Retina (tissue), 1 donor: ENCODE data around the gene MMAA.
"Not testable (repeated sequence)": the region's sequence is repeated elsewhere in the genome, so short reads cannot be mapped to it uniquely, and the experiment has no call there.

Experiments
- DNase-seq: peaks from one replicate; pipeline ENCODE4 v3.0.0-alpha.2; 2016

MMAA gene

DNA sequence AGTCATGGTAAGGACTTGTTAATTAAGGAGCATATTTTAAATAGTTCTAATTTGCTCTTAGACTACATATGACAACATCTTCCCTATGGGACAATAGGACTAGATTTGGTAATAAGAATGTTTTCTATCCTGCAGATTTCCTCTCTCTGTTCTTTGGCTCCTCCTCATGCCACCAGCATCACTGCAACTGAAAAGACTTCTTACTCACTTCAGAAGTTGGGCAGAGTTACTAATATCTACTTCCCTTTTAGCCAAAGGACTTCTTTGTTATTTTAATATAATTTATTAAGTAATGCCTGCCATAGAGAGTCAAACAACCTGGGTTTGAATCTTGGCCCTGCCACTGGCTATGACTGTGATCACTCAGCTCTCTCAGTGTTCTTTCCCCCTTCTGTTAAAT lies 16.4 kb downstream of the MMAA start:
- DNase-seq, result no peak

DNA sequence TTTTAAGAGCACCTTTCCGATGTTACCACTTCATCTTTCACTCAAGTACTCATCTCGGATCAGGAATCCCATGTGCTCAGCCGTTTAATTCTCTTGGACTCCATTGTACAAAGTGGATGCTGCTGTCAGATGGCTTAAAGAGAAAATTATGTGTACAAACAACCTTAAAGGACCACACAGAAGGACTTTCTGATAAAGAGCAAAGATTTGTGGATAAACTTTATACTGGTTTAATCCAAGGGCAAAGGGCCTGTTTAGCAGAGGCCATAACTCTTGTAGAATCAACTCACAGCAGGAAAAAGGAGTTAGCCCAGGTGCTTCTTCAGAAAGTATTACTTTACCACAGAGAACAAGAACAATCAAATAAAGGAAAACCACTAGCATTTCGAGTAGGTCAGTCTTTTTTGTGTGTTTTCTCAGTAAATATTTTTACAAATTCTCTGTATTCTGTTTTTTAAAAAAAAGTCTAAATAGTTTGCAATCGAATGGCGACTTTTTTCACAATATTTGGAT lies 20.1 kb downstream of the MMAA start:
- no peak for DNase-seq

DNA sequence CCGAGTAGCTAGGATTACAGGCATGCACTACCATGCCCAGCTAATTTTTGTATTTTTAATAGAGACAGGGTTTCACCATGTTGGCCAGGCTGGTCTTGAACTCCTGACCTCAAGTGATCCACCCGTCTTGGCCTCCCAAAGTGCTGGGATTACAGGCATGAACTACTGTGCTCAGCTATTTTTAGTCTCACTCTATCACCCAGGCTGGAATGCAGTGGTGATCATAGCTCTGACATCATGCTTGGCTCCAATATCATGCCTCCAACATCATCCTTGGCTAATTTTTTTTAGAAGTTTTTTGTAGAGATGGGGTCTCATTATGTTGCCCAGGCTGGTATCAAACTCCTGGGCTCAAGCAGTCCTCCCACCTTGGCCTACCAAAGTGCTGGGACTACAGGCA lies 21.1 kb downstream of the MMAA start:
- DNase-seq, result not testable (repeated sequence)

DNA sequence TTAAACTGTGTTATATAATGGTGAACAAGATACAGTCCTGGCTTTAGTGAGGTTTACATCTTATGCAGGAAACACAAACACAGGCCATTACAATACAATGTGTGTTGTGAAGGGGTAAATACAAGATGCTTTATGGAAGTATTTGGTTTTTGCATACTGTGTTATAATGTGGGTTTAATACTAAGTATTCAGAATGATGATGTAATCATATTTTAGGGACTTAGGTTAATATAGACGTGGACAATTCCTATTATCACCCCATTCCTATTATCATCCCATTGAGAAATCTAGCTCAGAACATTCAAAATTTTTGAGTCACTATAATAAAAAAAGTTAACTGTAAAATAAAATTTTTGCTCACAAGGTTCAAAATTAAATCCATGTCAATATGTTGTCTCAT lies 24.1 kb downstream of the MMAA start:
- no peak for DNase-seq

DNA sequence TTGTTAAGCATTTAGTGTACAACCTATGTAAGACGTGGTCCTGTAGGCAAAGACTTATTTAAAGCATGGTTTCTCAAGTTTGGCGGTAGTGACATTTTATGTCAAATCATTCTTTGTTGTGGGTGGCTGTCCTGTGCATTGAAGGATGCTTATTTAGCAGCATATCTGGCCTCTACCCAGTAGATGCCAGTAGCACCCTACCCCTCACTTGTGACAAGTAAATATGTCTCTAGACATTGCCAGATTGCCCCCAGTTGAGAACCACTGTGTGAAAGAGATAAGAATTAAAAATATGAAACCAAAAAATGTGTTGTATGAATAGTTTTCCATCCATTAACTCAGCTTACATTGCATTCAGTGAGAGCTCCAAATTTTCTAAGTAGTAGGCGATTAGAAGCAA lies 25.5 kb downstream of the MMAA start:
- DNase-seq, result no peak

DNA sequence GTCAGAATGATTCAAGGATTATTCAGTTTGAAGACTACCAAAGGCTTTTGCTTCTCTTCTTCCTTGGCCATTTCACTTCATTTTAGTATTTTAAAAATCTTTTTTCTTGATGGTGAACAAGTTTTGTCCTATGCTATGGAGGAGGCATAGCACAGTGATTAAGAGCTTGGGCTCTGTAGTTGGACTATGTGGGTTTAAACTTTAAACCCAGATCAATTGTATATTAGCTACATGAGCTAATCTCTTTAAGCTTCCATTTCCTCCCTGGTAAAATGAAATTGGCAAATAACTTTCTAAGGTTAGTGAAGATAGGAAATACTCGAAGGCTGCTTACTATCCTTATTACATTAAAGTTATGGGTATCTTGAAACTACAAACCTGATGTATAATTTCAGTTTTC lies 37.0 kb downstream of the MMAA start:
- DNase-seq, result no peak

DNA sequence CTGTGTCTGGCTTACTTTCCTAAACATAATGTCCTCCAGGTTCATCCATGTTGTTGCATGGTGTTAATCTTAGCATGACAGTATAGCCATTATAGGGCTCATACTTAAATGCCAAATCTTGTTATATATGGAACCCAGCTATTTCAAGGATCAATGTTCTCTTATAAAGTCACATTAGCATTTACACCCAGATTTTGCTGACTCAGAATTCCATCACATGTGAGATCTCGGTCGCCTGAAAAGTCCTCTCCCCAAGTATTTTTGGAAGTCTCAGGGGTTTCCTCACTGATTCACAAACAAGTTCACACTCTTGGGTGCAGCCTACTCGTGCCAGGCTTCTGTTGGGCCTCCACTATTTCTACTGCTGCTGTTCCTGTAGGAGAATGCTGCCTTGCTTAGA lies 40.9 kb downstream of the MMAA start:
- DNase-seq, result no peak

DNA sequence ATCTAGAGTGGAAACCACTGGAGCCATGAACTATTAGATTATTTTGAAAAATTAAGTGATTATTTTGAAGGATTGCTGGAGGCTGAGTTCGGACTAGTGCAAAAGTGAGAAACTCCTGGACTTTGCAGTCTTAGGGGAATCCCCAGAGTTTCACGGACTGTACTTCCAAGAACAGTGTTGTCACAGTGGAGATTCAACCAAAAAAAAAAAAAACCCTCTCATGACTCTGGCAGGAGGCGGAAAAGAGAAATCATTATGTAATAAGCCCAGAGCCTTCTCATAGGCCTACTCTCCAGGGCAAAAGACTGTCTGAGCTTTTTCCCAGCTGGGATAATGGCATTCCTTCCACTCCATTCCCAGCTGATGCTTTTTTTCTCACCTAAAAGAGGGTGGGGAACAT lies 44.0 kb downstream of the MMAA start:
- DNase-seq, result no peak

DNA sequence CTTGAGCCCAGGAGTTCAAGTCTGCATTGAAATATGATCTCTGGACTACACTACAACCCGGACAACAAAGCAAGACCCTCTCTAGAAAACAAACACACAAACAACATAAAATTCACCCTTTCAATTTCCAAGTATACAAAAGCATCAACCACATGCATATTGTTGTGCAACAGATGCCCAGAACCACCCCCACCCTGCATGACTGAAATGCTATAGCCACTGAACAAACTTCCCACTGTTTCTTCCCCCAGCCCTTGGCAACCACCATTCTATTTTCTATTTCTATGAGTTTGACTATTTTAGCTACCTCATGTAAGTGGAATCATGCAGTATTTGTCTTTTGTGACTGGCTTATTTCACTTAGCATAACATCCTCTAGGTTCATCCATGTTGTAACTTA lies 46.6 kb downstream of the MMAA start:
- no peak for DNase-seq

DNA sequence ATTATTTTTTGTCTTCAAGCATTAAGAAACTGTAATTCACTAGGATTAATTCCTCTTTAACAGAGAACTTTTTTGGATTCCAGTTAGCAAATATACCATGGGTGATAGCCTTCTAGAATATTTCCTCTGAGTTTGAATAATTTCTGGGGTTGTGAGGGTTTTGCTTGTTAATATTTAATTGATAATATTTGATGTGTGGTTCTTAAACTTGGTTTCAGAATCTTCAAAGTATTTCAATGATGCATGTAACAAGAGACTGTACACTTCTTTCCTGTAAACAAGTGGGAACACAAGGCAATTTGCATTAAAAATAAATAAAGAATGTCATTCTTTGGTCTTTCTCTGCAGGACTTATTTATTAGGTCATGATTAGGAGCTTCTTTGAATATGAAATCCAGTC lies 51.2 kb downstream of the MMAA start:
- DNase-seq, result no peak

DNA sequence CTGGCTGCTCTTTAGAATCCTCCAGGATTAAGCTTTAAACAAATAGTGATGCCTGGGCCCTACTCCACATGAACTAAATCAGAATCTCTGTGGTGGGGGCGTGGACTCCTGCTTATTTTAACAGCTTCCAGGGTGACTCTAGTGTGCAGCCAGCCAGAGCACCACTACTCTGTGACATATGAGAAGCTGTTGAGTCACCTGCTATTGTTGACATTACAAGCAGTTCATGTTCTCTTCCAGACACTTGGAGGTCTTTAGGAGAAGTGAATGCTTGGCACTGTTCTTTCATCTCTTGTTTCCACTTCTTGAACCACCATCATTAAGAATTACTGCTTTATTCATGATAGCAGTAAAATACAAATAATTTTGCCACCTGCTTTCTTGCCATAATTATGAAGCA lies 60.3 kb downstream of the MMAA start:
- no peak for DNase-seq

DNA sequence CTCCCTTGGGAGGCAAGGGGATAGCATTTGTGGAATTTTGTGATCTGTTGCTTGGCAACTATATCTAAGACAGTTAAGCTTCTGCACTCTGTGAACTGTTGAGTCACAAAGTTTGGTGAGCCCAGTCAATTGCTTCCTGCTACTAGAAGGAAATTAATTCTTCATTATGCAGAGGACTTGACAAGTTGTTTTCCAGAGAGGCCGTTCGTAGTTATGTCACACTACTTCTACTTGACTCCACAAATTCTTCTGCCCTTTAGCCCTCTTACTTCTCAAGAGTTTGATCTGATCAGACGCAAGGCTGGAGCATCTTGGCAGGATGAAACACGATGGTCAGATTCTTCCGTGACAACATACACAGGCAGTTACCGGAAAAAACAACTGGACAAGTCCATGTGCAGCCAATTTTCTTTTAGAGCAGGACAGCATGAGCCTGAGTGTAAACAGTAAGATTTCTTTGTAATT lies 60.8 kb downstream of the MMAA start, which contains the start of gene C4orf51:
C4orf51 (plus strand) TSS at position 156 of the 465 bp plus-strand sequence; CDS start at position 214, 58 bp downstream.
- DNase-seq, result no peak

DNA sequence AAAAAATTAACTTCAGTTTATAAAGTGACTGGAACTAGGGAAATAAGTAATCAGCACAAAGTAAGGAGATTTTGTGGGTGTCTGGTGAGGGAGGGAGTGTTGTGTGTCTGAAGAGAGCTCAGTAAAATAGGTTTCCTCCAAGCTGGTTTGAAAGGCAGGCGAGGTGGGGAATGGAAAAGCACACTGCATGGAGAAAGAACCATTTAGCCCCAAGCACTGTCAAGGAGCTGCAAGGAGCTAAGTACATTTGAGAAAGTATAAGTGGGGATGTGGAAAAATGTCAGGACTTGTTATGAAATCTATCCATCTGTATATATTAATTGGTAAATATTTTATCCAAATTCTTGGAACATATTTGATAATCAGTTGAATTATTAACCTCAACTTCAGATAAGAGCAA lies 61.7 kb downstream of the MMAA start:
- DNase-seq, result no peak

DNA sequence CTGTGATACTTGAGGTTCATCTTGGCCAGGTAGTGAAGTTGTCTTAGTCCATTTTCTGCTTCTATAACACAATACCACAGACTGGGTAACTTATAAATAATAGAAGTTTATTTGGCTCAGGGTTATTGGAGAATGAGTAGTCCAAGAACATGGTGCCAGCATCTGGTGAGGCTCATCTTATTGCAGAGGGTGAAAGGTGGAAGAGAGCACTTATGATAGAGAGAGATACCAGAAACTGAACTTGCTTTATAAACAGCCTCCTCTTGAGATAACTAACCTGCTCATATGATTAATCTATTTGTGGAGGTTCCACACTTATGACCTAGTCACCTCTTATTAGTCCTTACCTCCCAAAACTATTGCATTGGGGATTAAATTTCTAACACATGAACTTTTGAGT lies 62.3 kb downstream of the MMAA start:
- DNase-seq, result no peak

DNA sequence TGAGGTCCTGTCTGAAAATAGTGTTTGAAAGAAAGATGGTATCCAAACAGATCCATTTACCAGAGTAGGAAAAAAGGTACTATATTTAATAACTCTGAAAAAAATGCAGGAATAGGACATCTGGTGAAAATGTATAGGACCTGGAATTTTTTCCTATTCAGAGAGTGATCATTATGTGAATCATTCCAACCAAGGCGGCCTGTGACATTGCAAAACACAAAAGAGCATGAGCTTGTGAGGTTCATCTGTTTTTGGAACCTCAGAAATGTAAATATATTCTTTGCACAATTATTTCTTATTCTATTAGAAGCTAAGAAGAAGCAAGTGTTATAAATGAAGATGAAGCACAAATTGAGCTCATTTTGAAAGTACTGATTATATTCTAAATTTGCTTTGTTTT lies 62.8 kb downstream of the MMAA start:
- DNase-seq, result no peak

DNA sequence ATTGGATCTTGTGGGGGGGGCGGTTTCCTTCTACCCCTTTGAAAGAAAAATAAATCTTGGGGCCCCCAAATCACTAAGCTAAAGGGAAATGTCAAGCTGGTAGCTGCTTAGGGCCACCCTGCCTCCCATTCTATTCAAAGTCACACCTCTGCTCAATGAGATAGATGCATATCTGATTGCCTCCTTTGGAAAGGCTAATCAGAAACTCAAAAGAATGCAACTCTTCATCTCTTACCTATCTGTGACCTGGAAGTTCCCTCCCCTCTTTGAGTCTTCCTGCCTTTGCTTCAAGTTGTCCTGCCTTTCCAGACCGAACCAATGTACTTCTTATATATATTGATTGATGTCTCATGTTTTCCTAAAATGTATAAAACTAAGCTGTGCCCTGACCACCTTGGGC lies 67.8 kb downstream of the MMAA start:
- DNase-seq, result no peak

DNA sequence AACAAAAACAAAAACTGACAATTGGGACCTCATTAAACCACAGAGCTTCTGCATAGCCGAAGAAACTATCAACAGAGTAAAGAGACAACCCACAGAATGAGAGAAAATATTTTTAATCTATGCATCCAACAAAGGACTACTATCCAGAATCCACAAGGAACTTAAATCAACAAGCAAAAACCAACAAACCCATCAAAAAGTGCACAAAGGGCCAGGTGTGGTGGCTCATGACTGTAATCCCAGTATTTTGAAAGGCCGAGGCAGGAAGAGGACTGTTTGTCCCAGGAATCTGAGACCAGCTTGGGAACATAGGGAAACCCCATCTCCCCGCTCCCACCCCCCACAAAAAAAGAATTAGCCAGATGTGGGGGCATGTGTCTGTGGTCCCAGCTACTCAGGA lies 71.4 kb downstream of the MMAA start:
- DNase-seq, result no peak

DNA sequence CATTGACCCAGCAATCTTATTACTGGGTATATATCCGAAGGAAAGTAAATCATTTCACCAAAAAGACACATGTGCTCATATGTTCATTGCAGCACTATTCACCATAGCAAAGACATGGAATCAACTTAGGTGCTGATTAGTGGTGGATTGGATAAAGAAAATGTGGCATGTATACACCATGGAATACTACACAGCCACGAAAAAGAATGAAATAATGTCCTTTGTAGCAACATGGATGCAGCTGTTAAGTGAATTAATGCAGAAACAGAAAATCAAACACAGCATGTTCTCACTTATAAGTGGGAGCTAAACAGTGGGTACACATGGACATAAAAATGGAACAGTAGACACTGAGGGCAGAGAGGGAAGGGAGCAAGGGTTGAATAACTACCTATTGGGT lies 72.2 kb downstream of the MMAA start:
- DNase-seq, result not testable (repeated sequence)

DNA sequence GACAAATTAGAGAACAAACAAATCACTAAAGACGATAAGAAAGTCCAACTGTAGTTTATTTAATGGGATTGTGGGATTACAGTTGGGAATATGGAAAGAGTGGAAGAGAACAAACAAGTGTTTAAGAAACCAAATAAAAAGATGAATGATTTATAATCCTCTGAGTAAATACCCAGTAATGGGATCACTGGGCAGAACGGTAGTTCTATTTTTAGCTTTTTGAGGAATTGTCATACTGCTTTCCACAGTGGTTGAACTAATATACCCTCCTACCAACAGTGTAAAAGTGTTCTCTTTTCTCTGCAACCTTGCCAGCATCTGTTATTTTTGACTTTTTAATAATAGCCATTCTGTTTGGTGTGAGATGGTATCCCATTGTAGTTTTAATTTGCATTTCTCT lies 75.7 kb downstream of the MMAA start:
- DNase-seq, result no peak

DNA sequence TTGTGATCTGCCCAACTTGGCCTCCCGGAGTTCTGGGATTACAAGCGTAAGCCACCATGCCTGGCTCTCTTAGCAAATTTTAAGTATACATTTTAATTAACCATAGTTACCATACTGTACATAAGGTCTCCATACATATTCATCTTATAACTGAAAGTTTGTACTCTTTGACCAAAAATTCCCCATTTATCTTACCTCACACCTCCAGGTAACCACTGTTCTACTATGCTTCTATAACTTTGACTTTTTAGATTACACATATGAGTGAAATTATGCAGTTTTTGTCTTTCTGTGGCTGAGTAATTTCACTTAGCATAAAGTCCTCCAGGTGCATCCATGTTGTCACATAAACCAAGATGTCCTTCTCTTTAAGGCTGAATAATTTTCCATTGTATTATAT lies 78.1 kb downstream of the MMAA start:
- DNase-seq, result no peak

DNA sequence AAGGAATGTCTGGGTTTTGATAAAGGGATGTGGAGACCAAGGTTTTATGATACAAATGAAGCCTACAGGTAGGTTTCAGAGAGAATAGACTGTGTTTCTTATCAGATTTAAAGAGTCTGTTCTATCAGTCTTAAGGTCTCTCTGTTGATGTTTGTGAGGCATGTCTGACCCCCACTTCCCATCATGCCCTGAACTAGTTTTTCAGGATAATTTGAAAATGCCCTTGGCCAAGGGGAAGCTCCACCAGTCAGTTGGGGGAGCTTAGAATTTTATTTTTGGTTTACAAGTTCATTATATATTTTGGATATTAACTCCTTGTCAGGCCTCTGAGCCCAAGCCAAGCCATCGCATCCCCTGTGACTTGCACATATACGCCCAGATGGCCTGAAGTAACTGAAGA lies 79.3 kb downstream of the MMAA start:
- DNase-seq, result no peak

DNA sequence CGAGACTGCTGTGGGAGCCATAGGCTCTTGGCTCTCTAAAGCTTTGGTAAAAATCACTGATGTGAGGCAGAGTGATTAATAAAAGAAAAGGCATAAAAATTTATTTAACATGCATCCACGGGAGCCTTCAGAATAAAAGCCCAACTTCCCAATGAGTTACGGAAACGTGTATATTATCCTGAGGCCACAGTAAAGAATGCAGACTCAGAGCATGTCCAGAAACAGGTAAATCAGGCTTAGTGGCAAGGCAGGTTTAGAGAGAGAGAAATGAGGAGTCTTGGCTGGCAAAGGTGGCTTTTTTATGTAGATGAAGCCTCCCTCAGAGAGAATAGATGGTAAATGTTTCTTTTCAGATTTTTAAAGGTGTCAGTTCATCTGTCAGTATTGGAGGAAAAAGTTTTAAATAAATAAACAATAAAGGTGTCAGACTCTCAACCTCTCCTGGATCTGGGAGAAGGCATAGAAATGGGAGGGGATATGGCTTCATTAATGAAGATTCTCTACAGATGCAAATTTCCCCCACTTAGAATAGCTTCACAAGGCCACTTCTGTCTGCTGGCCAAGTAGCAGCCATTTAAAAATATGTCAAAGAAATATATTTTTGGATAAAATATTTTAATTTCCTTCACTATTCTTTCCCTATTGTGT lies 84.8 kb downstream of the MMAA start:
- DNase-seq, result no peak

DNA sequence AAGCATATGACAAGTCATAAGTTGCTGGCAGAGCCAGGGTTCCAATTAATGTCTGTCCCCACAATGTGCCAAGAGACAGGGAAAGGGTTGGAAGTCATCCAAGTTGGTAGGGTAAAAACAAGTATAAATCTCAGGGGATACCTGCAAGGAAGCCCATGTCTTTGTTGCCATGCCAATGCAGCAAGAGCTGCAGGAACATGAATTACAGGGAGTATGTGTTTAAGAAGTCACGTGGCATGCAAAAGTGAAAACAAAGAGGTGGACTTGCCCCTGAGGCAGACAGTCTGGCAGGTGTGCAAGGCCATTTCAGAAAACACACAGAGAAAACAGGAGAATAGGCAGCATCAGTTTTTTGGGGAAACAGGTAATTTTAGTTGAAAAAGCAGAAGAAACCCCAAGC lies 90.2 kb downstream of the MMAA start:
- no peak for DNase-seq
